Thoracic aorta (tissue), 2 donors: Measurements from ENCODE around the gene SSRP1. TPM values are rescaled to one million over a fixed set of nuclear protein-coding genes. Genes with fewer than 3 reads are reported as not detected.

Experiments
- ATAC-seq: fragments of 150-250 bp; one replicate; pipeline ENCODE4 v1.8.0; 2017; ENCODE audit warnings: low read depth; ENCODE audit not compliant: insufficient number of reproducible peaks, low FRiP score
- DNase-seq: peaks from one replicate; pipeline ENCODE4 v3.0.0-alpha.2; 2020; ENCODE audit warnings: low spot score
- H3K27ac ChIP-seq, 2 donors: fragments of 200-600 bp; sonication (generic); 1 replicate in 1 of 2; 2 replicates in 1 of 2; pipeline ENCODE4 v1.5.1; 2016; ENCODE audit warnings: mild to moderate bottlenecking in 2 of 2, moderate library complexity in 2 of 2
- H3K27me3 ChIP-seq: fragments of 200-600 bp; sonication (generic); replicated peaks from 2 replicates; pipeline ENCODE4 v1.6.0; 2016; ENCODE audit warnings: mild to moderate bottlenecking; ENCODE audit not compliant: insufficient read depth
- H3K36me3 ChIP-seq: fragments of 200-600 bp; sonication (generic); one replicate; pipeline ENCODE4 v1.5.1; 2016
- H3K4me1 ChIP-seq, 2 donors: fragments of 200-600 bp; sonication (generic); 1 replicate in 1 of 2; 2 replicates in 1 of 2; pipeline versions ENCODE4 v1.5.1 to v1.6.0; 2016; ENCODE audit warnings: low read depth in 2 of 2, mild to moderate bottlenecking in 1 of 2; ENCODE audit not compliant: control insufficient read depth in 1 of 2
- H3K4me3 ChIP-seq: fragments of 200-600 bp; sonication (generic); 2 replicates; pipeline ENCODE4 v1.5.1; 2016; ENCODE audit warnings: mild to moderate bottlenecking
- H3K9me3 ChIP-seq: fragments of 200-600 bp; sonication (generic); 2 replicates; pipeline ENCODE4 v1.5.1; 2016
- total RNA-seq, 2 donors: library from RNA; depleted of rRNA; stranded (reverse); fragments of >200 nt; gene quantifications; one replicate each; pipeline versions ENCODE4 v1.1.0 to v1.2.3, GENCODE V29; 2016
- TF ChIP-seq, protein P1 (sequence below): fragments of 200-600 bp; sonication (generic); IDR thresholded peaks from one replicate; pipeline ENCODE4 v1.5.1; 2019; ENCODE audit warnings: antibody characterized with exemption

Gene SSRP1
- total RNA-seq, 2 donors from 2014 or later = 42.0 to 51.4 TPM

DNA sequence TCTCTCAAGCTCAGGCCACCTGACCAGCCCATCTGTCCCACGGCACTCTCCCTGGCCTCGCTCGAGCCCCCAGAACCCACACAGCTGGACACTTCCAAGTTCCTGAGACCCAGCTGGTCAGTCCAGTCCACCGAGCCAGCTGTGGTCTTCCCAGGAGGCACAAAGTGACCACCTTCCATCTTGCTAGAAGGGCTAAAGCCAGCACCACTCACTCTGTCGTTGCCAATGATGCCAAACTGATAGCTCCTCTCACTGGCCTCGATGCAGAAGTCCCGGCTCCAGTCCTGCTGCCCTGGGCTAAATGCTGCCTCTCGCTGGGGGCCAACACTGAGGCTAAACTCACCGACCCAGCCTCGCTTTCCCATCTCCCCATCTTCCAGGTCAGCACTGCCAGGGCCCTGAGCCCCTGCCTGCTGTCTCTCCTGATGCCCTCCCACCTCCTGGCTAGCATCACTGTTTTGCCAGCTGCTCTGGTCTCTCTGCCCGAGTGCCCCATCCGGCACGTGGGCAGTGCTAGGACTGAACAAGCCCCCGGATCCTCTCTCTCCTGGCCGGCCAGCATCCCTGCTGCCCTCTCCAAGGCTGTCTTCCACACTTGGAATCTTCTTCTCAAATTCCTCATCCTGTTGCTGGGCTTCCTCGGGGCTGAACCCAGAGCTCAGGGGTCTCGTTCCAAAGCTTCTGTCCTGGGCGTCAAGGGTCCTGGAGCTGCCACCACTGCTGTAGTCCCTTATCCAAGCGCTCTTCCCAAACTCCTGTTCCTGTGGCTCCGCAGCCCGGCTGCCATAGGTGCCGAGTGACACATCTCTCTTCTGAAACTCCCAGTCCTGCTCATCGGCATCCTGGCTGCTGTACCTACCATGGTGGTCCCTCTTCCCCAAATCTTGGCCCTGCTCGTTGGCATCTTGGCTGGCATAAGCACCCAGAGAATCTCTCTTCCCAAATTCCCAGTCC lies 26.3 kb downstream of the SSRP1 start:
- DNase-seq = no peak
- TF ChIP-seq, protein P1, sequence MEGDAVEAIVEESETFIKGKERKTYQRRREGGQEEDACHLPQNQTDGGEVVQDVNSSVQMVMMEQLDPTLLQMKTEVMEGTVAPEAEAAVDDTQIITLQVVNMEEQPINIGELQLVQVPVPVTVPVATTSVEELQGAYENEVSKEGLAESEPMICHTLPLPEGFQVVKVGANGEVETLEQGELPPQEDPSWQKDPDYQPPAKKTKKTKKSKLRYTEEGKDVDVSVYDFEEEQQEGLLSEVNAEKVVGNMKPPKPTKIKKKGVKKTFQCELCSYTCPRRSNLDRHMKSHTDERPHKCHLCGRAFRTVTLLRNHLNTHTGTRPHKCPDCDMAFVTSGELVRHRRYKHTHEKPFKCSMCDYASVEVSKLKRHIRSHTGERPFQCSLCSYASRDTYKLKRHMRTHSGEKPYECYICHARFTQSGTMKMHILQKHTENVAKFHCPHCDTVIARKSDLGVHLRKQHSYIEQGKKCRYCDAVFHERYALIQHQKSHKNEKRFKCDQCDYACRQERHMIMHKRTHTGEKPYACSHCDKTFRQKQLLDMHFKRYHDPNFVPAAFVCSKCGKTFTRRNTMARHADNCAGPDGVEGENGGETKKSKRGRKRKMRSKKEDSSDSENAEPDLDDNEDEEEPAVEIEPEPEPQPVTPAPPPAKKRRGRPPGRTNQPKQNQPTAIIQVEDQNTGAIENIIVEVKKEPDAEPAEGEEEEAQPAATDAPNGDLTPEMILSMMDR = no peak
- peak overlapping the region; percentile 4 to 84 for H3K27ac ChIP-seq
- no peak for ATAC-seq
- H3K9me3 ChIP-seq = no peaks in the 10 kb centered on the region
- H3K36me3 ChIP-seq = peaks cover 40% of the 10 kb centered on the region
- H3K4me3 ChIP-seq = no peak overlapping the region
- peaks cover 35 to 73% of the 10 kb centered on the region in 2 donors for H3K4me1 ChIP-seq
- H3K27me3 ChIP-seq = no peaks in the 10 kb centered on the region

DNA sequence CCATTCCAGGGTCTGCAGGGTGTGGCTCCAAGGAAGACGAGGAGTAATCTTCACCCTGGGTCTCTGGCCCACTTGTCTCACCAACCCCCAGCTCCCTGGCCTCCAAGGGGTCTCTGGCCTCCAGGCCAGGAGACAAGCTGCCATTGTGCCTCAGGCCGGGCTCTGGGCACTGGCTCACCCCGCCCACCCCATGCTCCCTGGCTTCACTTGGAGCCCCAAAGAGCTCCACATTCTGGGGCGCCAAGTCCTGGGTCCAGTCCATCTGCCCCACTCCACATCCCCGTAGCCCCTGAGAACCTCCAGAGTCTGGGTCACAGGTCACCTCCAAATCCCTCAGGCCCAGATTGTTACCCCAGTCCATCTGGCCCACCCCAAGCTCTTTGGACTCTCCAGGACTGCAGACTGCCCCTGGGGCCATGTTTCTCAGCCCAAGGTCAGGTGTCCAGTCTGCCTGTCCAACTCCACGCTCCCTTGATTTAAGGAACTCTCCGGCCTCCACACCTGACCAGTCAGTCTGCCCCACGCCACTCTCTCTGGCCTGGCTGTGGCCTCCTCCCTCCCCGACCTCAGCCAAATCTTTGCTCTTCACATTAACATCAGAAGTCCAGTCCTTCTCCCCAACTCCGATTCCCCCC lies 27.1 kb downstream of the SSRP1 start:
- no peak for DNase-seq
- TF ChIP-seq, protein P1 = no peak
- peaks cover 35 to 78% of the 10 kb centered on the region in 2 donors for H3K4me1 ChIP-seq
- no peak for ATAC-seq
- no peak overlapping the region for H3K27ac ChIP-seq
- H3K4me3 ChIP-seq = no peak overlapping the region
- peaks cover 32% of the 10 kb centered on the region for H3K36me3 ChIP-seq
- no peaks in the 10 kb centered on the region for H3K27me3 ChIP-seq
- H3K9me3 ChIP-seq = no peaks in the 10 kb centered on the region

DNA sequence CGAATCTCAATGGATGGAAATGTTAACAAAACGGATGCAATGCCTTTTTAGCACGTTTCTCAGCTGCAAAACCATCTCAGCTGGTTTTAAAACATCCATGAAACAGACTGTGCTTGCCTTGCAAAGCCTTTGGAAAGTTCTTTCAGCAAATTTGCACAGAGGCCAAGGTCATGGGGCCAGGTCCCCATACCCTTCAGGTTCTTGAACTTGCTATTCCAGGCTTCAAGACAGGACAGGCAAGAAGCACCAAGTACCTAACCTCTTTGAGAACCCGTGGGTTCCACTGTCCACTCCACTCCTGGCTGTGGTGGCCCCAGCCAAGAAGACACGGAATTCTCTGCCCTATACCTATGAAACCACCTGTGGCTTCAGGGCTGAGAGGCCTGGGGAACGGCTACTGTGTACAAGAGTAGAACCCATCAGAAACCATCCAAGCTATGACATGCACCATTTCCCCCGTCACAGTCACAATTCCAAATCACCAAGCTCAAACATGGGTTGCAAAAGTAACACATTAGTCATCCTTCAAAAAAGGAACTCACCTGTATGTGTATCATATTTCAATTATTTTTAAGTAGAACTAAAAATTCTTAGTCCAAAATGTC lies 27.9 kb downstream of the SSRP1 start:
- H3K9me3 ChIP-seq = no peaks in the 10 kb centered on the region
- peaks cover 31% of the 10 kb centered on the region for H3K36me3 ChIP-seq
- H3K27ac ChIP-seq = no peak overlapping the region
- no peaks in the 10 kb centered on the region for H3K27me3 ChIP-seq
- ATAC-seq (no peak), DNase-seq (no peak)
- H3K4me1 ChIP-seq = peaks cover 35 to 70% of the 10 kb centered on the region in 2 donors
- no peak overlapping the region for H3K4me3 ChIP-seq
- TF ChIP-seq, protein P1 = no peak

DNA sequence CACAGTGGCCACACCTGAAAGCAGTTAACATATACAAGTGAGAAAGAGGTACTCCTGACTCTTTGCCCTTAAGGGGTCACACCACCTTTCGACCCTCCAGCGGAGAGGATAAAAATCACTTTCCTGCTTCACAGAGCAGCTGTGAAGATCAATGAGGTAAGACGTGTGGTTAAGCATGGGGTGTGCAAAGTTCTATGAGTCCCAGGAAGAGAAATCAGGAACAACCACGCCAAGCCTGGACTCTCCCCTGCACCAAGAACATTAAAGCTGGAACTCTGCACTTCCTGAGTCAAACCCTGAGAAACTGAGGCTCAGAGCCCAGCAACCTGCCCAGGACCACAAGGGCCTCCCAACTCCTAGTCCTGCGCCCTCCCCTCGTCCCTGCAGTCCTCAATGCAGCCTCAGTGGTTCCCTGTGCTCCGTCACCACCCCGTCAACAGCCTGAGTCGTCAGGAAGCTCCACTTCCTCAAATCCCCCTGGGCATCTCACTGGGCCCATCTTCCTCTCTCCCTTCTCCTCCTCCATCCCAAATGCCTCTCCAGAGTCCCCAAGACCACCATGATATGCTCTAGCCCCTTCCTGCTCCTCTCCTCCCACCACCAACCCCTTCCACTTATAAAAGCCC lies 28.6 kb downstream of the SSRP1 start:
- H3K27ac ChIP-seq = no peak overlapping the region
- peak overlapping the region; percentile 22 for H3K4me3 ChIP-seq
- DNase-seq (no peak), ATAC-seq (no peak)
- TF ChIP-seq, protein P1 = no peak
- peaks cover 29 to 63% of the 10 kb centered on the region in 2 donors for H3K4me1 ChIP-seq
- H3K36me3 ChIP-seq = peaks cover 34% of the 10 kb centered on the region
- no peaks in the 10 kb centered on the region for H3K9me3 ChIP-seq
- H3K27me3 ChIP-seq = no peaks in the 10 kb centered on the region
